GM18867 (cell line): Measurements from ENCODE around the gene IRAK1.

Experiments used
- ATAC-seq: cut with Tn5 transposase; IDR thresholded peaks from one replicate; pipeline ENCODE4 v1.9.1; 2021; ENCODE audit warnings: mild to moderate bottlenecking, moderate library complexity; ENCODE audit not compliant: unreplicated experiment

IRAK1 gene

DNA sequence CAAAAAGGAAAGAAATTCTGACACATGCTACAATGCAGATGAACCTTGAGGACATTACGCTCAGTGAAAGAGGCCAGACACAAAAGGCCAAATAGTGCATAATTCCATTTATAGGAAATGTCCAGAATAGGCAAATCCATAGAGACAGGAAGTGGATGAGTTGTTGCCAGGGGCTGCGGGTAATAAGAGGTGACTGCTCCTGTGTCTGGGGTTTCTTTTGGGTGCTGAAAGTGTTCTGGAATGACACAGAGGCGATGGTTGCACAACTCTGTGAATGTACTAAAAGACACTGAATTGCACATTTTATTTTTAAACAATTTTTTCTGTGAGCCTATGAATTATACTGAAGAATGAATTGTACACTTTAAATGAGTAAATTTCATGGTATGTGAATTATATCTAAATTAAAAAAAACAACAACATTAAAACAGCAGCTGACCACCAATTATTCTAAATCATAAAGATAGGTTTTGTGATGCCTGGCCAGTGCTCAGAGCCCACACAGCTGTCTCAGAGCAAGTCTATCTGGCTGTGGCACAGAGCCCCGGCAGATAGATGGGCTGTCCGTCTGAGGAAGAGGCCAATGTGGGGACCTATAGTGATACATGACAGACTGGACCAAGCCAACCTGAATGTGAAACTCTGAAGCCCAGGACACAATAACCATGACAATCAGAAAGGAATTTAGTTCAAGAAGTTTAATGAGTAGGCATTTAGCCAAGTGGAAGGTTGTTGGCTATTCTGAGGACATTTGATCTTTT lies 23.5 kb upstream of the IRAK1 start:
- no peak for ATAC-seq

DNA sequence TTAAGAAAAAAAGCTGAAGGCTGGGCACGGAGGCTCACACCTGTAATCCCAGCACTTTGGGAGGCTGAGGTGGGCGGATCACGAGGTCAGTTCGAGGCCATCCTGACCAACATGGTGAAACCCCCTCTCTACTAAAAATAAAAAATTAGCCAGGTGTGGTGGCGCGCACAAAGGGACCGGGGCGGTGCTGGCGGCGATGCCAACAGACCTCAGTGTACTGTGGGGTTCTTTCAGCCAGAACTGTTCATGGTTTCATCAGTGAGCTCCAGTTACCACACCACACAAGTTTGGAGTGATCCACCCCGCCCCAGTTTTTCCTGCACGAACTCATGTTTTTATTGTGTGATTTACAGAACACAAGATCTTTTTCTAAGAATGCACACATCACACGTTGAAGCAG lies 21.2 kb upstream of the IRAK1 start:
- ATAC-seq: no peak

DNA sequence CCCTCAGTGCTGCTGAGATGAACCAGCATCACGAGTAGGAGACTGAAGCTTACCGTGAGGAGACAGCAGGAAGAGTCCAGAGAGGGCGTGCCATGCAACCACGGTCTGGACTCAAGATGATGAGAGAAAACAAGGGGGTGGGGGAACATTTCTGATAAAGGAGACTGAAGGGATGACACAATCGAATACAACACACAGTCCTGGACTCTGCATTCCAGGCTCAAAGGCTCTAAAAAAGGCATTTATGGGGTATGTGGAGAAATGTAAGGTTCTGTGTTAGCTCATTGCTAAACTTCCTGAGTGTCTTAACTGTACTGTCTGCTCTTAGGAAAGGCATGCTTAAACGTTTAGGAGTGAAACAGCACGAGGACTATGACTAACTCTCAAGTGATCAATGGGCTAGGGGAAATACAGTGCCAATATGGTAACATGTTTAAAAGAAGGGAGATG lies 20.6 kb upstream of the IRAK1 start:
- ATAC-seq: no peak

DNA sequence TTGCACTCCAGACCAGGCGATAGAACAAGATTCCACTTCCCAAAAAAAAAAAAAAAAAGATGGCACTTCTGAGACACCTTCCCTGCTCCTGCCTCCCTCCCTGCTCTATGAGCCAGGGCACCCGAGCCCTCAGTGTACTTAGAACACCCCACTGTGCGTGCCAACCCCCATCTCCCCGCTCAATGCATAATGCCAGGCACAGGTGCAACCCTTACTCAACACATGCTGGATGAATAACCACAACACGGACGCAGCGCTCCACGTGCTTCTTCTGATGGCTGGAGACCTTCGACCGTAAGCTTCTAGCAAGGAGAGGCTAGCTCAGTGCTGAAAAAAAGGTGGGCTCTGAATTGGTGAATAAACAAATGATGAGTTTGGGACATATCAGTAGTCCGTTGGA lies 19.9 kb upstream of the IRAK1 start:
- no peak for ATAC-seq

DNA sequence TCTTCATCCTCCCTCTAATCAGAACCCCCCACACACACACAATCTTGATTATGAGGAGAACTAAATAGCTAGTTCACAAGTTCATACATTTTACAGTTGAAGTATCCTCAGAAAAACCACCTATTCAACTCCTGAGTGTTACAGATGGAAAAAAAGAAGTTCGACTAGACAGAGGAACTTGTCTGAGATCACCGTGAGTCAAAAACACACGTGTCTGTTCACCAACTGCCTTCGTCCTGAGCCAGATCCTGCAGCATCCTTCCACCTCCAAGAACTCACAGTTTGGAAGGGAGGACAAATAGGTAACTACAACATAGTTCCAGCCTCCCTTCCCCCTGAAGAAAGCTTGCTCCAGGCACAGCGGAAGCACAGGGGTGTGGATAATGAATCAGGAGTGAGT lies 19.0 kb upstream of the IRAK1 start:
- ATAC-seq: no peak

DNA sequence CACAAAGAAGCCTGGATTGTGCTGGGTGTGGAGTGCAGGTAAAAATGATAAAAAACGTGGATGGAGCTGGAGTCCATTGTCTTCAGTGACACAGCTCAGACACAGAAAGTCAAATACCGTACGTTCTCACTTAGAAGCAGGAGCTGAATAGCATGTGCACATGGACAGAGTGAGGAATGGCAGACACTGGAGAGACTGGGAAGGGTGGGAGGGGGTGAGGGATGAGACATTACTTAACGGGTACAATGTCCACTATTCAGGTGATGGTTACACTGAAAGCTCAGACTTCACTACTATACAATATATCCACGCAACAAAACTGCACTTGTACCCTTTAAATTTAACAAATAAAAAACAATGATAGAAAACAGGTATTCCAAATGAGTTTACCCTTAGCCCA lies 18.1 kb upstream of the IRAK1 start:
- no peak for ATAC-seq

DNA sequence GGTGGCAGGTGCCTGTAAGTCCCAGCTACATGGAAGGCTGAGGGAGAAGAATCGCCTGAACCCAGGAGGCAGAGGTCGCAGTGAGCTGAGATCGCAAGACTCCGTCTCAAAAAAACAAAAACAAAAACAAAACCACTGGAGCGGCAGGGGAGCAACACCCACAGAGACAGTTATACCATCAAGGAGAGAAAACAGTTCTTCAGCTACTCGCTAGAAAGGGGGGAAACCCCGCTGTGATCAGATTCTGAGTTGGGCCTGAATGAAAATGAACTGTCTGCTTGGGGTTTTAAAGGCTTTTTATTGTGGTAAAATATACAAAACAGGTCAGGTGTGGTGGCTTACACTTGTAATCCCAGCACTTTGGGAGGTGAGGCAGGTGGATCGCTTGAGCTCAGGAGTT lies 16.8 kb upstream of the IRAK1 start:
- ATAC-seq: no peak

DNA sequence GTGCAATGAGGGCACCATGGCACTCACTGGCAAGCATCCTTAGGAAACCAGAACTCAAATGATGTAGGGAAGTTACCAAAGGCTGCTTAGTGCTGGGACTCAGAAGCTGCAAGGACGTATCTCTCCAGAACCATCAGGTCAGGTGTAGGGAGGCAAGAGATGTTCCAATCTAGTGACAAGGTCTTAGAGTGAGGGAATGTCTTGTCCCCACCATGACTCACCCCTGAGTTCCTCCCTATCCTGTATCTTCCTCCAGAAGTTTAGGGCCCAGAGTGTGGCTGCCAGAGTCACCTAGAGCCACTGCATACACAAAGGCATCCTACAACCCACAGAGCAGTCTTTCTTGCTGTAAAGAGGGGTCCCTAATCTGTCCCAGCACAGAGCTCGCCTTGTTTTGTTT lies 14.1 kb upstream of the IRAK1 start:
- no peak for ATAC-seq

DNA sequence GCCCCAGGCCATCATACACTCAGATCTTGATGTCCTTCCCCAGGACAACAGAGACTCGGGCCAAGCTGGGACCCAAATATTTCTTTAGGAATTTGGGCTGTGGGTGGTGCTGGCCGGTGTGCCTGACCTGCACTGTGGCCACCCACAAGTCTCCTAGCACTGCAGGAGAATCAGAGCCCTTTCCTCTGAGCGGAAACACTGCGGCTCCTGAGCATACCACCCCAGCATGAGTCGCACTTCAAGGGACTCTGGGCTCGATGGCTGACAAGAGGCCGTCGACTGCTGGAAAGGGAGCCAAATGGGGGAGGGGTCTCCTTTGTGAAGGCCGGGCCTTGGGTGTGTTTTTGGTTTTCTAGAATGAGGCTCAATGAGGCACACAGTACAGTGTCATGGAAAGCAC lies 13.0 kb upstream of the IRAK1 start:
- ATAC-seq: no peak

DNA sequence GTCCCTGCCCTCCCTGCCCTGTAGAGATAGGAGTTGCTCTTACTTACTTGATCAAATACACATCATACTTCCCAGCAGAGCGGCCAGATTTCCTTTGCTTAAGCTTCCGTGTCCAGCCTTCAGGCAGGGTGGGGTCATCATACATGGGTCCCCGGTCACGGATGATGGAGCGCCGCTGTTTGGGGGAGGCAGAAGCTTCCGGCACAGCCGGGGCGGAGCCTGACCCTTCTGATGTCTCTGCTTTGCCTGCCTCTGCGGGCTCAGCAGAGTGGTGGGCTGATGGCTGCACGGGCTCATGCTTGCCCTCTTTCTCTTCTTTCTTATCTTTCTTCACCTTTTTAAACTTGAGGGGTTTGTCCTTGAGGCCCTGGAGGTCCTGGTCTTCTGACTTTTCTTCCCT lies 12.5 kb upstream of the IRAK1 start:
- no peak for ATAC-seq

DNA sequence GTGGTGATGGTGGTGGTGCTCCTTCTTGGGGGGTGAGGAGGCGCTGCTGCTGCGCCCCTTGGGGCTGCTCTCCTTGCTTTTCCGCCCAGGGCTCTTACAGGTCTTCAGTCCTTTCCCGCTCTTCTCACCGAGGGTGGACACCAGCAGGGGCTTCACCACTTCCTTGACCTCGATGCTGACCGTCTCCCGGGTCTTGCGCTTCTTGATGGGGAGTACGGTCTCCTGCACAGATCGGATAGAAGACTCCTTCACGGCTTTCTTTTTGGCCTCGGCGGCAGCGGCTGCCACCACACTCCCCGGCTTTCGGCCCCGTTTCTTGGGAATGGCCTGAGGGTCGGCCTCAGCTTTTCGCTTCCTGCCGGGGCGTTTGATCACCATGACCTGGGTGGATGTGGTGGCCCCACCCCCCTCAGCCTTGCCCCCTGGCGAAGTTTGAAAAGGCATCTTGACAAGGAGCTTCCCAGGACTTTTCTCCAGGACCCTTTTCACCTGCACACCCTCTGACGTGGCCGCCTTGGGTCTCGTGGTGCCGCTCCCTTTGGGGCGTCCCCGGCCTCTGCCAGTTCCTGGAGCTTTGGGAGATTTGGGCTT lies 11.1 kb upstream of the IRAK1 start:
- no peak for ATAC-seq

DNA sequence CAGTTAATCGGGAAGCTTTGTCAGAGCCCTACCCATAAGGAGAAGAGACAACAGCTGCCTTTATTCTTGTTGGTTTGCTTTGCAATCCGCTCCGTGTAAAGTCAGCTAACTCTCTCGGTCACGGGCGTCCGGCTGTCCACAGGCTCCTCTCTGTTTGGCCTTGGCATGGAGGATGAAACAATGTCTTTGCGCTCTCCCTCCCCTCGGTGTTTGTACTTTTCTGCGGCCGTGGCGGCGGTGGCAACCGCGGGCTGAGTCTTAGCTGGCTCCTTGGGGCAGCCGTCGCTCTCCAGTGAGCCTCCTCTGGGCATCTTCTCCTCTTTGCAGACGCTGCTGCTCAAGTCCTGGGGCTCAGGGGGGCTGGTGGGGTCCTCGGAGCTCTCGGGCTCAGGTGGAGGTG lies 10.6 kb upstream of the IRAK1 start:
- ATAC-seq: no peak

DNA sequence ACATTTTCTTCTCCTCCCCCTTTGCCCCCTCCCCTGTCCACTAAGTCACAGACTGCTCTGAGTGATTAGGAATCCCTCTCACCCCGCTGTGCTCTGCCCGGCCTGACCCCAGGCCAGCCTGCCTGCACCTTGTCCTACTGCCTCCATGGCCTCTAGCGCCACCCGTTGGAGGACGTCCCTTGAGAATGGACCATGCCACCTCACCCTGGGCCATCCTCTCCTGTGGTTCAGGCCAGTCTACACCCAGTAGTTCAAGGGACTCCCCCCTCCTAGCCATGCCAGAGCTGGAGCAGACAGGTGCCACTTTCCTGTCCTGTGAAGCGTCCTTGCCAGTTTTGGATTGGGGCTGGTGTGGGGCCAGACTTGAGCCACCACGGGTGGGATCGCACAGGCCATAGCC lies 9.7 kb upstream of the IRAK1 start:
- no peak for ATAC-seq

DNA sequence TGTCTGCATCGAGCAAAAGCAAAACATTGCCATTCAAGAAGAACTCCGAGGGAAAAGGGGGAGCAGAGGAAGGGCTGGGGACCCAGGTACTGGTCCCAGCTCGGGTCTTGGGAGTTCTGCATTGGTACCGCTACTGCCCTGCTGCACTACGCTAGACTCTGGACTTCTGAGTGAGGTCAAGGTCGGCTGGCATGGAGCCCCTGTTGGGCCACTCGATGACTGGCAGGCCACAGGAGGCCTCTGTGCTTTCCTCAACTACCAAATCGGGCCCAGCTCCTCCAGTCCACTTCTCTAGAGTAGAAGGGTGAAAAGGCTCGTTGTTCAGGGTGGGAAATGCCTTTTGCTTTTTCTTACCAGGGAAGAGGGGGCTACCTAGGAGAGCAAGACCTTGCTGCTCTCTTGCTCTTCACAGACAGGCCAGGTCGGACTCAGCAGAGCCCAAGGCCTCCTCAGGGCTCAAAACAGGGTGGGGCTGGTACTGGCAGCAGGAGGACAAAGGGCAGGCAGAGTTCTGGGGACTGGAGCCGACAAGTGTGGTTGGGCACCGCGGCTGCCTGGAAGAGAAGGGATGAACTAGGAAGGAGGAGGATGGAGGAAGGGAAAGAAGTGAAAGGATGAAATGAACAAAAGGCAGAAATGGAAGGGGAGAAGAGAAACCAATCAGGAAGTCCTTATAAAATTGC lies 8.9 kb upstream of the IRAK1 start:
- no peak for ATAC-seq

DNA sequence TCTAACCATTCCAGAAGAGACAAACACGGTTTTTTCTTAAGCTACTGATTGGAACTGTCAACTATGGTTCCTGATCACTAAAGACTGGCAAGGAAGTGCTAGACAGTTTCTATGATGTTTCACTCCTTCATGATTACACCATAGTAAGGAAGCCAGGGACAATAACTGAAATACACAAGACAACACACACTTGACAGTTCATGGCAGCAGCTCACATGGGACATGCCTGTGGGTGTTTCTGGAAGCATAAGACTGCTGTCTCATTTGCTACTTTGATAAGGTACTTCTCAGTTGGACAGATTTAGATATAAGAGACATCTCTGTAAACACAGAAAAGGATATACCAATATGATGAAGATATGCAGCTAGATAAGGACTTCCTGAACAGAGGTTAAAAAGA lies 8.3 kb upstream of the IRAK1 start:
- ATAC-seq: no peak

DNA sequence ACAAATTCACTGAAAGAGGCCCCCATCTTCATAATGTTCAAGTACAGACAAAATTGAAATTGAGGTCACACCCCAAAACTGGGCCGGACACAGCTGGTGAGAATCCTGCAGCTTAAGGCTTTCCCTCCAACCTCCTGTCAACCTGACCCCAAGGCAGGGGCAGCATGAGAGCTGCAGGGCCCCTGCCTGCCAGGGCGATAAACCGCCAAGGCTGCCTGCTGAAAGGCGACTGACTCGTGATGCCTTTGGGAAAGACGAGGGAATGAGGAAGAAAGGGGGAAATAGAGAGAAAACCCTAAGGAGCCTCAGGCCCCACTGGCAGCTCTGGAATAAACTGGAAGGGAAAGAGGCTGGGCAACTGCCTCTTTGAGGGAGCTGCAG lies 7.3 kb upstream of the IRAK1 start:
- ATAC-seq: no peak

DNA sequence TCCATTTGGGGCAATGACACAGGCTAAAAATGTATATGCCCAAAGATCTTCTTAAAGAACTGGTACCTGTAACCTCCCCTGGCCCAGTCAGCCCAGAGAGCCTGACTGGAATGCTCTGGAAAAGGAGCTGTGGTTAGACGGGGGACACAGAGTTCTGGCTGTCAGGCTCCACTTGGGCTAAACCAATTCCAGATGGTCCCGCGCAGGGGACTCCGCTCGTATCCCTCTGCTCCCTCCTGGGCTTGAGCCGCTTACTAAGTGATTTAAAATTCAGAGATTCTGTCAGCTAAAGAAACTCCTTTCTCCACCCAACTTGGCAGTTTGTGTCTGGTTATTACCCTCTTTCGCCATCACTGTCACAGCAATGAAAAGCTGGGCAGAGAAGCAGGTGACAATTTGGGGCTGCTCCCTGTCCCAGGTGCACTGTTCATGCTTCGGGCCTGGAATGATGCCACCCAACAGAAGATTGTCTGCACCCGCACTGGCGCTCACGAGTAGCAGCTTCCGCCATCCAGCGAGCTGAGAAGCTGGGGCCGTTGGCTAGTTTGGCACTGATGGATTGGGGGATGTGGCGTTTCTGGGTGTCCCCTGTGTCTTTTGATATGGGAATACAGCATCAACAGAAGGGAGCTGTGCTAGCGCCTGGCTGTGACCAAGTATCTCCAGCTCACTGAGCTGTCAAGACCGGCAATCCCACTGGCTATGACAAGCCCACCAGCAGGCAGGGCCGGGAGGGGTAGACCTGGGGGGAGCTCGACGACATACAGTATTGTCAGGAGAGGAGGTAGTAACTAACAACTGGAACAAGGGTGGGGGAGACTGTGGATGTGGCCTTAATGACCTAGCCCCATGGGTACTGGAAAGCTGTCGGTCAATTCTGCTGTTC lies 6.7 kb upstream of the IRAK1 start:
- no peak for ATAC-seq

DNA sequence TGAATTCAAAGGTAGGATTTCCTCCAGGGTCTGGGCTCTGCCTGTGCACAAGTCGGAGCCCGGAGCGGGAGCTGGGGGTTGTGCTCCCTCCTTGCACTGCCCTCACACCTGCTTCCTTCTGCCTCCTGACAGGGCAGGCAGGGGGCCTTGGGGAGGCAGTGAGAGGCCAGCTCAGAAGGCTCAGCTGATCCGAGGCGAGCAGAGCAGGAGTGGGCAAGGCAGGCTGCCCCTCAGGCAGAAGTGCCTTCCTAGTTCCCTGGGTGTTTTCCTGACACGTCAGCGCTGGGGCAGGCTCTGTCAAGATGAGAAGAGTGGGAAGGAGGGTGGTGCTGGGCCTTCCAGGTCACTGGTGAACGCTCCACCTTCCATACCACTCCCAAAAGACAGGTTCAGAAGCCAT lies 5.5 kb upstream of the IRAK1 start:
- ATAC-seq: no peak

DNA sequence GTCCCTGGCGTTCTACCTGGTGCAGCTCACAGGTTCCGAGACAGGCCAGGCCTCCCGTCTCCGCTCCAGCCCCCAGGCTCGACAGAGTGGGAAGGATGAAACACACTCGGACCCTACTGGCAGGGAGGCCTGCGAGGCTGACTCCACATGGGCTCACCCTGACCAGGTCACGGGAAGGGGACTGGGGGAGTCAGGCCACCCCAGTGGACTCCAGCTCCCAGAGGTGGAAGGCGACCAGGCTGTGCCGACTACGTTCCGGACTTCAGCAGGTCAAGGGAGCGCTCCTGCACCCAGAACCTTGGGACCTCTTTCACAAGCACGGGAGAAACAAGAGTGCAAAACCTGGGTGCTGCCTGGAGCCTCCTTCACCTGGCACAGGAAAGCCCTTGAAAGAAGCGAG lies 4.6 kb upstream of the IRAK1 start:
- no peak for ATAC-seq

DNA sequence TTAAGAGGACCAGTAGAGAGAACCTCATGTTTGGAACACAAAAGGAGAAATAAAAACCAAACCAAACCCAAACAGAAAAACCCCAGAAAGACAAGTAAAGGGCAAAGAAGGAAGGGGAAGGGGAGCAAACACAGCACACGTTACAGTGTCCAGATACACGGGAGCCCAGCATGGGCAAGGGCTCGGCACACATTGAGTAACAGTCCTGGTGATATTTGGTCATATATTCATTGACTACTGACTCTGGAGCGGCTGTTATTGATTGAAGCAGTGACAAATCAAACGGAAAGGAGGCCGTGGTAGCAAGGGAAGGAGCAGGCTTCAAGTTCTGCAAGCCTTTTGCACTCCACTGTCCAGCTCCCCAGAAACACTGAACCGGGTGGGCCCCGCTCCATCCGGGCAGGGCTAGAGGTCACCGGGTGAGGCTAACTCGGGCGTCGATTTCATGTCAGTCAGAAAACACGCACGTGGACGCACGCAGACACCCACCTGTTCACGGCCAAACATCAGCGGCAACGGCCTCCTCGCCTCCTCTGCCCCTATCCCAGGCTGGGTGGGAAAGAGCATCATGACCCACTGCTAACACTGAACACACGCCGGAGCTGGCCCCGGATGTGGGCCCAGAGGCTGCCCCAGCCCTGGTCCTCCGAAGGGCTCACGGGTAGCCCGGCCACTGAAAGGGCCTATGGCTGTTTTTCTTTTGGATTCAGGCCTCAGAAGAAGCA lies 3.7 kb upstream of the IRAK1 start:
- no peak for ATAC-seq

DNA sequence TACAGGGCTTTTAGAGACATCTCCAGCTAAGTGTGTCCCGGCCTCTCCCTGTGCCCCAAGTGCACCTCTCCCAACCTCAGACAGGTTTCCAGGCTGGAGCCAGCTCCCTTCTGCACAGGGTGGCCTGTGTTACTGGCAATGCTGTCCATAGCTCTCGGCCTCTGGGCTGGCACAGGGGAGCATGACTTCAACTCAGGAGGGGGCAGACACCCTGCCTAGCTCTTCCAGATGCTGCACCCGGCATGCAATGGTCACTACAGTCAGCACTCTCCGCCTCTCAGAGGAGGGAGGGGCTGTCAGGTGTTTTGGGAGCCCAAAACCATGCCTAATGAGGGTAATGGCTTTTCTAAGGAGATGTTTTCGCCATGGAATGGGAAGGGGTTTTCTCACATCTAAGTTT lies 2.4 kb upstream of the IRAK1 start:
- no peak for ATAC-seq
